Endodermal cell (in vitro differentiated cells): ENCODE data around the gene RRP1B. TPM values are rescaled to one million over a fixed set of nuclear protein-coding genes. Genes with fewer than 3 reads are reported as not detected.

ENCODE experiments used
- DNase-seq: peaks from one replicate; pipeline ENCODE4 v3.0.0-alpha.2; 2017
- H3K27ac ChIP-seq: 2 replicates; pipeline ENCODE4 v1.5.1; 2013; ENCODE audit warnings: mild to moderate bottlenecking, low read depth, low read length, moderate library complexity
- H3K27me3 ChIP-seq: 2 replicates; pipeline ENCODE4 v1.6.1; 2013; ENCODE audit warnings: mild to moderate bottlenecking, low read length, moderate library complexity; ENCODE audit not compliant: insufficient read depth, control insufficient read depth, poor library complexity, severe bottlenecking
- H3K36me3 ChIP-seq: 2 replicates; pipeline ENCODE4 v1.7.0; 2013; ENCODE audit warnings: mild to moderate bottlenecking, low read length, moderate library complexity; ENCODE audit not compliant: control insufficient read depth, insufficient read depth
- H3K4me1 ChIP-seq: one replicate; pipeline ENCODE4 v1.7.0; 2013; ENCODE audit warnings: low read length; ENCODE audit not compliant: control insufficient read depth, insufficient read depth
- H3K4me3 ChIP-seq: 2 replicates; pipeline ENCODE4 v1.5.1; 2013; ENCODE audit warnings: mild to moderate bottlenecking, low read length, moderate library complexity
- H3K9ac ChIP-seq: 2 replicates; pipeline ENCODE4 v1.6.1; 2013; ENCODE audit warnings: mild to moderate bottlenecking, low read length, moderate library complexity; ENCODE audit not compliant: poor library complexity, severe bottlenecking; ENCODE audit errors: extremely low read depth
- H3K9me3 ChIP-seq: 2 replicates; pipeline ENCODE4 v1.6.1; 2013; ENCODE audit warnings: mild to moderate bottlenecking, low read length, moderate library complexity; ENCODE audit not compliant: control insufficient read depth
- H3K27ac Mint-ChIP-seq: 2 replicates; pipeline ENCODE4 v1.8.0; 2020; ENCODE audit warnings: mixed read lengths
- H3K27me3 Mint-ChIP-seq: 2 replicates; pipeline ENCODE4 v1.8.0; 2021; ENCODE audit warnings: mild to moderate bottlenecking, mixed read lengths; ENCODE audit not compliant: insufficient read depth
- H3K36me3 Mint-ChIP-seq: 2 replicates; pipeline ENCODE4 v1.8.0; 2020; ENCODE audit warnings: low read depth, mixed read lengths
- H3K4me1 Mint-ChIP-seq: 2 replicates; pipeline ENCODE4 v1.8.0; 2020; ENCODE audit warnings: mixed read lengths
- H3K4me3 Mint-ChIP-seq: 2 replicates; pipeline ENCODE4 v1.8.0; 2020; ENCODE audit warnings: mild to moderate bottlenecking, moderate library complexity, mixed read lengths
- H3K9me3 Mint-ChIP-seq: 2 replicates; pipeline ENCODE4 v1.8.0; 2020; ENCODE audit warnings: mild to moderate bottlenecking, mixed read lengths
- CTCF ChIP-seq: fragments of 200-600 bp; sonication (generic); conservative IDR thresholded peaks from 2 replicates; pipeline ENCODE4 v1.5.0; 2021; ENCODE audit warnings: antibody characterized with exemption, mild to moderate bottlenecking
- WGBS, 2 experiments: methylation state at CpG; one replicate each; pipeline versions ENCODE4 v1.1.5 to v1.1.7; 2013; ENCODE audit warnings: missing lambda C conversion rate in 2 of 2, mixed read lengths in 1 of 2; ENCODE audit not compliant: insufficient coverage in 1 of 2, insufficient read length in 1 of 2; 5-methylcytosine and 5-hydroxymethylcytosine counted together
- total RNA-seq, 2 donors: library from RNA; stranded (reverse); fragmentation: NEBNext Ultra II Directional in 1 of 2; extraction: Animal tissue kit (Norgen Biotek cat#: 25700) in 1 of 2; gene quantifications; 2 replicates in 1 of 2; 3 replicates in 1 of 2; pipeline ENCODE4 v1.2.1, GENCODE V29; 2021

RRP1B gene
- total RNA-seq, 2 donors from 2014 or later = 44.1 to 46.0 TPM

GRCh38 chr21:43731476-43731875, 72.1 kb downstream of the RRP1B start:
- Histone ChIP-seq H3K9me3 (no peaks in the 10 kb centered on the region), H3K9ac (no peak overlapping the region), H3K4me3 (no peak overlapping the region), H3K4me1 (no peaks in the 10 kb centered on the region), H3K27me3 (no peaks in the 10 kb centered on the region), H3K36me3 (peaks cover 5% of the 10 kb centered on the region), H3K27ac (no peak overlapping the region)
- TF ChIP-seq CTCF = no peak
- no peak for DNase-seq
- Mint-ChIP-seq H3K27me3 (no peaks in the 10 kb centered on the region), H3K4me1 (peaks cover 12% of the 10 kb centered on the region), H3K36me3 (peaks cover 3% of the 10 kb centered on the region), H3K4me3 (no peak overlapping the region), H3K9me3 (no peaks in the 10 kb centered on the region), H3K27ac (peak overlapping the region; percentile 12)
- WGBS, 2 experiments = 86 to 94% methylated on average over 4 to 6 of the region's 6 CpGs

GRCh38 chr21:43731891-43732711, 72.7 kb downstream of the RRP1B start:
- no peak for TF ChIP-seq CTCF
- 89 to 90% methylated on average over 20 to 22 of the region's 23 CpGs for WGBS, 2 experiments
- no peaks in the 10 kb centered on the region for H3K27me3 ChIP-seq
- no peaks in the 10 kb centered on the region for H3K27me3 Mint-ChIP-seq
- no peak for DNase-seq
- no peak overlapping the region for H3K27ac ChIP-seq
- H3K9me3 ChIP-seq = no peaks in the 10 kb centered on the region
- peaks cover 5% of the 10 kb centered on the region for H3K36me3 ChIP-seq
- peaks cover 6% of the 10 kb centered on the region for H3K36me3 Mint-ChIP-seq
- no peaks in the 10 kb centered on the region for H3K9me3 Mint-ChIP-seq
- no peak overlapping the region for H3K27ac Mint-ChIP-seq
- no peaks in the 10 kb centered on the region for H3K4me1 ChIP-seq
- H3K4me3 Mint-ChIP-seq = no peak overlapping the region
- no peak overlapping the region for H3K9ac ChIP-seq
- H3K4me1 Mint-ChIP-seq = peaks cover 12% of the 10 kb centered on the region
- H3K4me3 ChIP-seq = no peak overlapping the region

GRCh38 chr21:43733060-43733459, 73.7 kb downstream of the RRP1B start:
- Mint-ChIP-seq H3K27ac (no peak overlapping the region), H3K36me3 (peaks cover 6% of the 10 kb centered on the region), H3K9me3 (no peaks in the 10 kb centered on the region), H3K4me1 (peaks cover 9% of the 10 kb centered on the region), H3K4me3 (no peak overlapping the region), H3K27me3 (no peaks in the 10 kb centered on the region)
- no peaks in the 10 kb centered on the region for H3K4me1 ChIP-seq
- peaks cover 5% of the 10 kb centered on the region for H3K36me3 ChIP-seq
- TF ChIP-seq CTCF = no peak
- no peak overlapping the region for H3K9ac ChIP-seq
- 70 to 100% methylated on average over 2 to 6 of the region's 10 CpGs for WGBS, 2 experiments
- no peak overlapping the region for H3K4me3 ChIP-seq
- H3K9me3 ChIP-seq = no peaks in the 10 kb centered on the region
- H3K27ac ChIP-seq = no peak overlapping the region
- no peak for DNase-seq
- H3K27me3 ChIP-seq = no peaks in the 10 kb centered on the region
